GM21423 (cell line): Measurements from ENCODE around the gene CLSTN2.

Source experiments
- ATAC-seq: cut with Tn5 transposase; IDR thresholded peaks from one replicate; pipeline ENCODE4 v1.9.1; 2021; ENCODE audit warnings: mild to moderate bottlenecking, moderate library complexity; ENCODE audit not compliant: unreplicated experiment

CLSTN2 gene

DNA sequence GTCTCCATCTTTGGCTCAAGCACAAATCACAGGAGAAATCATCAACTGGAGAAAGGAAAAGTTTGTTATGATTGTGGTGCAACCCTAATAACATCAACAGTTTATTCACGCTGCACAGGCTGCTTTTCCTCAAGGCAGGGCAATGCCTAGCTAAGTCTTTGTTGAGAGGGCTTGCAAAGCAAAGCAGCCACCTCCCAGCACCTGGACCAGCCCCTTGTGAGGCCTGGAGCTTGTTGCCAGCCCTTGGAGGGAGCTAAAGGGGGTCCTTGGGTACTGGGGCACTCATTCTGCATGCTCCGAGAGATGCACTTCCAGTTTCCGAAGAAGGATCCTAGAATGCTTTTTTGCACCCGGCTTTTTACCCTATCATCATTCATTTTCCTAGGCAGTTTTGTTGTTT lies 288.2 kb downstream of the CLSTN2 start:
- no peak for ATAC-seq

DNA sequence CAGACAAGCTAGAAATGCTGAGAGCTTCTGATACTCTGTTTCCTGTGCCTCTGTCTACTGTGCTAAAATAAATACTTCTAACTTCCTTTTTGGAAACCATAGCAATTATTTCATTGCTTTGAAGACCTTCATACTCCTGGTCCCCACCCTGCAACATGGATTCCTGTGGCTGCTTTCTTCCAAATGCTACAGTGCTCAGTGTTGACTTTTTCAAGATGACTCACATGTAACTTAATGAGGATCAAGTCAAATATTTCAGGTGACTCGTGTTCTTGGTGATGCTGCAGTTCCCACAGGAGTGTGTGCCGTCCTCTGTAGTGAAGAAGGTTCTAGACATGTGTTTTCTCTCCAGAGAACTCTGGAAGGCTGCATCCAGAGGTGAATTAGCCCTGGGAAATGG lies 288.6 kb downstream of the CLSTN2 start:
- ATAC-seq: no peak

DNA sequence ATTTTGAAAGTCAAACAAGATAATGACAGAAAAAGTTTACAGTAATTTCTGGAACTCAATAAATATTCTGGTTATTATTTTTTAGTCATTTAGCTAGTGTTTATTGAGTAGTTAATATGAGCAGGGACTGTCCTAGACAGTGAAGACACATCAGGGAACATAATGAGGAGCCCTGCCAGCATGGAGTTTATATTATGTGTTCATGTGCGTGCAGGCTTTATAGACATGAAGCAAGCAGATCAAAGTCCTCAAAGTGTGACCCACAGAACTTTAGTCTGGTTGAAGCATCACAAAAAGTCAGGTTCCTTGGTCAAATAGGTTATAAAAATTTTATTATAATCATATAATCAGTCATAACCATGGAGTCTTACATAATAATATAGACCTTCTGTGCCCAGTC lies 289.3 kb downstream of the CLSTN2 start:
- ATAC-seq: no peak

DNA sequence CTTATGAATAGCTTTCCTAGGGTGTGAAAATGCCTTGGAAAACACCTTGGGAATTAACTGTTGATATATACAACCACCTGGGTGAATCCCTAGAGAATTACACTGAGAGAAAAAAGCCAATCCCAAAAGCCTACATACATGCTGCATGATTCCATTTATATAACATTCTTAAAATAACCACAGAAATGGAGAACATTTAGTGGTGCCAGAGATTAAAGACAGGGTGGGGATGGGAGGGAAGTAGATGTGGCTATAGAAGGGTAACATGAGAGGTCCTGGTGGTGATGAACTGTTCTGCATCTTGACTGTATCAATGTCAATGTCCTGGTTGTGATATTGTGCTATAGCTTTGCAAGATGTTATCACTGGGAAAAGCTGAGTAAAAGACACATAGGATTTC lies 291.0 kb downstream of the CLSTN2 start:
- no peak for ATAC-seq

DNA sequence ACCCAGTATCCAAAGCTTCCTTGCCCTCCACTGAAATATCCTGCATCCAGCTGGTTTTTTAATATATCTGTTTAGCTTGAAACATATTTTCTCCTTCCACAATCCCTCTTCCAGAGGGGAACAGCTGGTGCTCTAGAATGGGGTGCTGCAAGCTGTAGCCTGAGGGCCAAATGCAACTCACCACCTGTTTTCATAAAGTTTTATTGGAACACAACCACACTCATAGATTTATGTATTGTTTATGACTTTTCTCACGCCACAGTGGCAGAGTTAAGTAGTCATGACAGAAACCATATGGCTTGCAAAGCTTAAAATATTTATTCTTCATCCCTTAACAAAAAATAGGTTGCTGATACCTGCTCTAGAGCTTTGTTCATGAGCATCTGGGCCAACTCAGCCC lies 298.7 kb downstream of the CLSTN2 start:
- no peak for ATAC-seq

DNA sequence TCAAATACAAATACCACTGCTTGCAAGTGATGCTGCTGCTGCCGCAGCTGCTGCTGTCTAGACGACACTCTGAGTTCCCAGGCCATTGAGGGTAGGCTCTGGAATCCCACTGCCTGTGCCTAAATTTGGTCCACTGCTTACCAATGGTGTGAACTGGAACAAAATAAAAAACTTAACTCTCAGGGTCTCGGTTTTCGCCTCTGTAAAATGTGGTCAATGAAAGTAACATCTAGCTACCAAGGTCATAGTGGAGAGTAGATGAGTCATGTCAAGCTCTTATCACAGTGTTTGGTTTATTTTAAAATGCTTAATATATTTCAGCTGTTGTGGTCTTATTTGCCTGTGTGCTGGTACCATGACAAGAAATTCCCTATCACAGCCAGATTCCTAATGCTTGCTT lies 299.3 kb downstream of the CLSTN2 start:
- no peak for ATAC-seq

DNA sequence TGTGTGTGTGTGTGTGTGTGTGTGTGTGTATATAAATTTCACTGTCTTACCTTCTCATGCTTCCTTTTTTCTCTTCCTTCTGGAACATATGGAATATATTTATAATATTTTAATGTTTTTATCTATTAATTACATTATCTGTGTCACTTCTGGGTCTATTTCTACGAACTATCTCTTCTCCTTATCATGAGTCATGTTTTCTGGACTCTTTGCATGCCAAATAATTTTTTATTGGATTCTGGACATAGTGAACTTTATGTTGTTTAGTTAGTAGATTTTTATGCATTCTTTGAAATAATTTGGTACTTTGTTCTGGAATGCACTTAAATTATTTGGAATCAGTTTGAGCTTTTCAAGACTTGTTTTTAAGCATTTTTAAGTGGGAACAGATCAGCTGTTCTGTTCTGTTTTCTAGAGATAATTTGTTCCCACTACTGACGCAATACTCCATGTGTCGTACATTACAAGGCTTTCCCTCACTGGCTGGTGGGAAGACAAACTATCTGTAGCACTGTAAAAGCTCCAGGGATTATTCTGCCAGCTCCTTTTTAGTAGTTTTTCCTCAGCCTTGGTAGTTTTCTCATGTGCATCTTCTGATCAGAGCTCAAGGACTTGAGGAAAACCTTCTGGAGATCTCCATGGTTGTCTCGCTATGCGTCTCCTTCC lies 302.0 kb downstream of the CLSTN2 start:
- no peak for ATAC-seq

DNA sequence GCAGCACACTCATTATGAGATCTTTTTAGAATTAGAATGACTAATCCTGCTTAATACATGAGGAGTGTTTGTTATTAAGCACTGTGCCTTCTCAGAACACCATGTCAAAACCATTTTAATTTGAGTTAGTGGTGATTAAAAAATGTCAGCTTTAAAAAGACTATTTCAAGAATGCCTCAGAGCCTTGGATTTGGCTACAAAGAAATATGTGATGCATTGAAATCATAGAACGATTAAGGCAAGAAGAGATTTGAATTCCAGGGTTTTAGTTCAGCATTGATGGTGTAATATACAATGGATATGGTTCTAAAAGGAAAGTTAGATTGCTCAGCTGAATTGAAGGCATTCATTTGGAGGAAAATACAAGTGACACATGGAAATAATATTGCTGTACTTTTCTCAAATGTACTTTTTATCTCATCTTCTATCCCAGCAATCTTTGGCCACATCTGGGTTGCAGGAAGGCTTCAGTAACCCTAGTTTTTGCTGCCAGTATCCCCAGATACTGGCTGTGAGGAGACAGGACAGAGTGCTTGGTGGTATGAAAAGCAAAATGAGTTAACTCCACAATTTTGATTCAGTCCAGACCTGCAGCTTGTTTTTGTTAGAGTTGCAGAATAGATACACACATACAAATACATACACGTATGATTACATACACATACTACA lies 303.8 kb downstream of the CLSTN2 start:
- no peak for ATAC-seq

DNA sequence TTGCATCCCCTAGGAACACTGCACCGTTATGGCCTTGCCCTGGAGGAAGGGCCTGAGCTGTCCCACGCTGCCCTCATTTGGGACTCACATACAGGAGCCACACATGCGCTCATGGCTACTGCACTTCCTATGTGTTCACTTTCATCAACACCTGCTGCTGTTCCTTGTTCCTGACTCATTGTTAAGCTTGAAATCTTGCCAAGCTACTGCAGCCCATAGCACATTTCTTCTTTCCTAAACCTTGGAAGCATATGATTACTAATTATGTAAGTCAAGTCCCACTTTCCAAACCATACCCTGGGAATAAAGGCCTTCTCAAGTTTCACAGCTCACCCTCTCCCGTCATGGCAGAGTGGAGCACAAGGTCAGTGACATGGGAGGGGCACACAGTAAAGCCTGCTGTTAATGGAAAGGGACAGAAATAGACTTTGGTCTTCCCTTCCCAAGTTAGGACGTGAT lies 307.9 kb downstream of the CLSTN2 start:
- no peak for ATAC-seq

DNA sequence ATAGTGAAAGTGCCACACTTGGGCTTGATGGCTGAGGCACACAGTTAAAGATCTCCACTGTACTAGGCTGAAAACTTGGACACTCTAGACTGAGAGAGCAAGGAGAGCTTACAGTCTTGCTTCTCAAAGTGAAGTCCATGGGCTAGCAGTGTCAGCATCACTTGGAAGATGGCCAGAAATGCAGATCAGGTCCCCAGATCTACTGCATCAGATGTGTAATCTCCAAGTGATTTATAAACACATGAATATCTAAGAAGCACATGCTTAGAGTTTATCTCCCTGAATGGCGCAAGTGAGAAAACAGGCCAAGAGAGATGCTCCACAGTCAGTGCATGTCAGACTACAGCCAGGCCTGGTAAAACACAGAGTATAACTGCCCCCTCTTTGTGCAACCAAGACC lies 308.6 kb downstream of the CLSTN2 start:
- no peak for ATAC-seq

DNA sequence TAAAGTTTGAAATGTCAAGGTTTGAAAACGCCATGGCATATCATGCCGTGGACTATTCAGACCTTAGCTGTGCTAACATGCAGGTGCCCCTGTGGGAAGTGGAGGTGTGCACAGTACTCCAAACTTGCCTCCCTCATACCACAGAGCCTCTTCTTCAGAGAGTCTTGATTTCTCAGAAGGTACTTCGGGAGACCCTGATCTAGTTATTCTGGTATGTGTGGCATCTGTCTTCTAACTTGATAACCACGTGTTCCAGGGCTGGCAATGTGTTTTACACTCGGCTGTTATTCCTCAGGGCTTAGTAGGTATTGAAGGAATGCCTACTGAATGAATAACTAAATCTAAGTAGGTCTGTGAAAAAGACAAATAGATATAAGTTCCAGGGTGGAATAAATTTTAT lies 309.9 kb downstream of the CLSTN2 start:
- no peak for ATAC-seq

DNA sequence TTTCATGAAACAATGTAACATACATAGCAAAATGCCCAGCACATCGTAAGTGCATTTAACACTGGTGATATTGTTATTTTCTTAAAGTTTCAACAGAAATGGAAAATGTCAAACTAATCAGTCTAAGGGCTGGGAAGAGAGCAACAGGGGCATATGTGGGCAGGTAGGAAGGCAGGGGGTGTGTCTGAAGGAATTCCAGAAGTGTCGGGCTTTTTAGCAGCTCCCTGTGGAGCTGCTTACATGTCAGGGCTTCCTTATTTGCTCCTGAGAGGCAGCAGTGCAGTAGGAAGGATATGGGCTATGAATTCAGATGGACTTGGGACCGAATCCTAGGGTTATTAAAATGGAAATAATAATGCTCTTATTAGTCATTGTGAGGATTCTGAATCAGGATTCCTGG lies 311.6 kb downstream of the CLSTN2 start:
- no peak for ATAC-seq

DNA sequence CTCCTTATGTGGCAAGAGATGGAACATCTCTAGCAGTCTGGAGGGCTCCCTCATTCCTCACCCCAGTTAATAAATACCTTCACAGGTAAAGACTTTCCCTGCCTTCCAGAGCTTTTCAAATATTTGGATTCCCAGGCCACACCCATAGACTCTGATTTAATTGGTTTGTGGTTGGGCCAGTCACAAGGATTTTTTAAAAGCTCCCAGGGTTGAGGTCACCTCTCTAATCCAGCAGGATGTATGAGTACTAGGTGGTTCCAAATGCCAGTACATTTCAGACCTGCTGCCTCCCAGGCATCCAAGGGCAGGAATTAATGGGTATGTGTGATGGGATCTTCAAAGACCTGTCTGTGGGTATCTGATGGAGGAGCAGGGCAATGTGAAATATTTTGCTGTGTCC lies 312.8 kb downstream of the CLSTN2 start:
- no peak for ATAC-seq

DNA sequence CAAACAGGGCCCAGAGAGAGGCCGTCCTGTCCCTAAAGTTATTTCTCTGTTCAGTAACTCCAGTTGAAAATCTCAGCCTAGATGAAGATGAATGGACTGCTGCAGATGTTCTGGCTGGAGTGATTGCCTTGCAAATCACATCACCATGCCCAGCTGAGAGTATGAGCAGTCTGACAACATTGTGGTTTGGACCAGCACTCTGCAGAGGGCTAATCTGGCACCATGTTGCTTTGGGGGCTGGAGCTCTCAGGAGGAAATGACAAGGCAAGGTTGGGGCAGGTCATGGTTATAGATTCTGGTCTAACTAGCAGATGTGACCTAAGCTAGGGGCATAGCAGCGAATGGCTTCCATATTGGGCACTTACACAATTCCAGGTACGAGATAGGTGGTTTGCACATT lies 314.2 kb downstream of the CLSTN2 start:
- no peak for ATAC-seq

DNA sequence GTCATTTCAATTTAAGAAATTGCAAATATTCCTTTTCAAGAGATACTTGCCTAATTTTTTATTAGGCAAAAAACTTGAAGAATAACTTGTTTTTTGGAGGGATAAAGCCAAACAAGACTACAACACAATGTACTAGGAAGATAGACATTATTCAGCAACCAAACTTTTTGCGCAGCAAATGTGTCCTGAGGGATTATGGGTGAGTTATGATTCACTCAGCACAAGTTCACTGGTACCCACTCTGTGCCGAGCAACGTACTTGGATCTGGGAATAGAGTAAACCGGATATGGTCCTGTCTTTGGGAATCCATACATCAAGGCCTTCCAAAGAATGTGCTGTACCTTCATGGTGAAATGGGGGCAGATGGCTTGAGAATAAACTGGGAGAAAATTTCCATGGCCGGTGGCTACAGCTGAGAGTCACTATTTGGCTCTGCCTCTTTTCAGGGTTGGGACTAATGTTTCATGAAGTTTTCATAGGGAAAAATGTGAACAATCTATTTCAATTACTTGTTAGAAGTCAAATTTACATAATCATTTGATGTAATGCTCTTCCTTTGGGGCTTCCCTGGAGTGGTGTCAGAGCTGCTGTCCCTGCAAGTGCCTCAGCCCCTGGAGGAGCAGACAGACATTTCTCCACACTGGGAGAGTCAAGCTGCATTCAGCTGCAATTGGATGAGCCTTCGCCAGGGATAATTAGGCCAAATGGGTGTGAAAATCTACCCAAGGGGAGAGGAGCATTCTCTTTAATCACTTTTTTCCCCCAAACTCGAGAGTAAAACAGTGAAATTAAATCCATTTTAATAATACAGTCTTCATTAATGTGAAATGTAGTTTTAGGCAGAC lies 315.2 kb downstream of the CLSTN2 start:
- ATAC-seq: no peak

DNA sequence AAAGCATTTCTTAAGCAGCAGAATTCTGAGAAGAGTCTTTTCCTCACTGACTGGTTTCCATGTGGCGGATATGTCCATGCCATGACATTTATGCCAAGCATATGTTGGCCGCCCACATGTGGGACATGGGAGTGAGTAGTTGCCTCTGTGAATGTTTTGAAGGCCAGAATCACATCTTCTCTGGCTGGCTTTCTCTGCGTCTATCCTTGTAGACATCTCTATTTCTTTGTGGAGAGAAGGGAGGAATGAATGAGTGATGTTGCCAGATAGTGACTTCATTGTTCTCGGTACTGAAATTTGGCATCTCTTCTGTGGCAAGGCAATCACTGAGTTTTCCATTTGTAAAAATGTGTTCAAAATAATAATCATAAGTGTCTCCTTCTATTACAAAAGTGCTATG lies 316.0 kb downstream of the CLSTN2 start:
- ATAC-seq: no peak

DNA sequence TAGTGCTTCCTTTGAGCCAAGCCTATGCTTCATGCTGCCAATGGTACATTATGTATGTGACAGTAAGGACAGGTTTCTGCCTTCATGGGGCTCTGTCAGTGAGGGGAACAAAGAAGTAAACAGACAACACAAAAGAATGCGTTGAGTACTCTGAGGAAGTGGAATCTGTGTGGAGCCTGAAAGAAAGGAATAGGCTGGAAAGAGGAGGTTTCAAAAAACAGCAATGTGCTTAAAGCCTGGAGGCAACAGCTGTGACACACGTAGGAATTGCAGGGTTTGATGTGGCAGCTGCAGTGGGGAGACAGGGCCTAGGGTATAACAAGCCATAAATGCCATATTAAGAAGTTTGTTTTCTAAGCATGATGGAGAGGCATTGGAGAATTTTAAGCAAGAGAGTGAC lies 316.7 kb downstream of the CLSTN2 start:
- no peak for ATAC-seq

DNA sequence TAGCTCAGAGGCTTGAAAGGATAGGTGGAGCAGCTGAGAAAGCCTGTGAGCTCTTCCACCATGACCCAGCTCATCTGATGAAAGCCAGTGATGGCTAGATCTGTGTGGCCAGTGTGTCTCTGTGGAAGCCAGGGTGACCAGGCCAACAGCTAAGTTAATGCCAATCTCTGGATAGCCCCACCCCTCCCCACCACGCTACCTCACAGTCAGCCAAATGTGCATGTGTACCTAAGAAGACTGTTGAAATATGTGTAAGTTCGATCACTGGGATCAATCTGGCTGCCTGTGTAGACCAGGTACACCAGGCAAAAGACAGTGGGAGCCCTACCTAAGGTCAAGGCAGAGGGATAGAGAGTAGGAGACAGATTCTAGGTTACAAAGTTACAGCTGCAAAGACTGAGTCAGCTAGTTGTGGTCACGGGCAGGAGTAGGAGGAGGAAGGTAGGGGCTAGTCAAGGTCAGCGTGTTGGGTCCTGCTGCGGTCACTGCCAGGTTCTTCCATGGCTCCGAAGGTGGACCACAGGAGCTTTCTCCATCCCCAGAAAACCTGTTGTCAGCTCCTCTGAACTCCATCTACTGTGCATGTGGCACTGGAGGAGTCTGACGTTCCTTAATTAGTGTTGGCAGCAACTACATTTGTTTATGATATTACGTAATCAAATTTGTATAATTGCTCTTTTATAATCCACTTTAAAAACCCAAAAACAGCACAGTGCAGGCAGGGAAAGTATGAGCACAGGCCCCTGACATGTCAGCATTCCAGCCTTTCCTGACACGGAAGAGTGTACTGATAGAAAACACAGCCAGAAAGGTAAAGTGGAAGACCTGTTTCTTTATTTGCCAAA lies 318.0 kb downstream of the CLSTN2 start:
- ATAC-seq: no peak

DNA sequence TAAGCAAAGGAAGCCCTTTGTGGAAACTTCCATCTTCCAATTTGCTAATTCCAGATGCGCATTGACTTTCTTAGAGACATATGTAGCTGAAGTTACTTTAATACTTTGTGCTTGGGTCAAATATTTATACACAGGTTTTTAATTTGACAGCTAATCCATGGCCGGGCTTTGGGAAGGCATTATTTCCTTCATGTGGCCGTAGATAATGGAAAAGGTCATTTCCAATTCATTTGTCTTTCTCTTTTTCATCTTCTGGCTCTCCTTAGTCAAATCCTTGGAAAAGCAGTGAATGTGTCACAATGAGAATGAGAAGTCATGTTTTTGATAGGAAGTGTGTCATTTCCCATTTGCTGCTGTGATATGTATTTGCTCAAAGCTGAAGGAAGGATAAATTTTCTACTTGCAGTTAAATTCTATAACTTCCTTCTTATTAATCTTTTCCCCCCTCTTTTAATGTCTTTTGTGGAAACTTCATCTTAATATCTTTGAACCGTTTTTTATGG lies 323.3 kb downstream of the CLSTN2 start:
- no peak for ATAC-seq

DNA sequence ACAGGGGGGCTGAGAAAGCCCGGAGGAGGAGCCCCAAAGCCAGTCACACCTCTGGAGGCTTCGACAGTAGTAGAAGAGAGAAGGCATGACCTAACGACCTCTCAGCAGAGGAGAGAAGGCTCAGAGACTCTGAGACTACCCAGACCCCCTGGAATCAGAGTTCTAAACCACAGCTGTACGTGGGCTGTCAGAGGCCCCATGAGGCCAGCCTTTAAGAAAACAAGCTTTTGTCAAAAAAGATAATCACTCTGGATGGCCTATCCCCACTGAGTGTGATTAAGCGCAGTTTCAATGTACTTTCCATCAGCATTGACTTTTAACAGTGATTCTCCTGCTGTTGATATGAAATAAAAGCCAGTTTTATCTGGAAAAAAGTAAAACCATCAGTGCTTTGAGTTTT lies 330.3 kb downstream of the CLSTN2 start:
- ATAC-seq: no peak

DNA sequence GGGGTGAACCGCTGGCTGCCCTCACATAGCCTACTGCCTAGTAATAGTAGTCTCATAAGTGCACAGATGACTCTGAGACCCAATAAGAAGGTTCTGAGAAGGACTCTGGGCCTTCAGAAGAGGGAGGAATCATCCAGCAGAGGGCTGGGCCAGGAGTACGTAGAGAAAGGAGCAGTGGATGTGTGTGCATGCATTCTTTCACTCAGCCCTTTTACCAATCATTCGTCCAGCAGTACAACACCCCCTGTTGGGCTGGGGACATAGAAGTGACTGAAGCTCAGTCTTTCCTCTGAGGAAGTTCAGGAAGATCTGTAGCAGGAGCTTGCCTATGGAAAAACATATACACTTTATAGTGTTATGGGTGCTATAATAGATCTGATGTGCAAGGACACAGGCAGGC lies 333.1 kb downstream of the CLSTN2 start:
- no peak for ATAC-seq
